Ectodermal cell (in vitro differentiated cells): ENCODE data around the gene GRK3.
"Not testable (repeated sequence)": the region's sequence is repeated elsewhere in the genome, so short reads cannot be mapped to it uniquely, and the experiment has no call there.

Experiments used
- H3K27ac ChIP-seq: 2 replicates; pipeline ENCODE4 v1.7.0; 2013; ENCODE audit warnings: mild to moderate bottlenecking, low read depth, low read length; ENCODE audit not compliant: insufficient read depth, poor library complexity, severe bottlenecking
- H3K27me3 ChIP-seq: 2 replicates; pipeline ENCODE4 v1.7.0; 2013; ENCODE audit warnings: mild to moderate bottlenecking, low read length; ENCODE audit not compliant: insufficient read depth, control insufficient read depth, poor library complexity, severe bottlenecking
- H3K36me3 ChIP-seq: one replicate; pipeline ENCODE4 v1.7.0; 2013; ENCODE audit warnings: low read length; ENCODE audit not compliant: control insufficient read depth, insufficient read depth
- H3K4me1 ChIP-seq: one replicate; pipeline ENCODE4 v1.7.0; 2013; ENCODE audit warnings: low read length; ENCODE audit not compliant: control insufficient read depth, insufficient read depth
- H3K4me3 ChIP-seq: 2 replicates; pipeline ENCODE4 v1.7.0; 2013; ENCODE audit warnings: low read depth, low read length, control low read depth; ENCODE audit not compliant: insufficient read depth
- H3K9me3 ChIP-seq: 2 replicates; pipeline ENCODE4 v1.7.0; 2013; ENCODE audit warnings: mild to moderate bottlenecking, low read length, moderate library complexity; ENCODE audit not compliant: control insufficient read depth
- WGBS, 2 experiments: methylation state at CpG; one replicate each; pipeline ENCODE4 v1.1.7; 2013; ENCODE audit warnings: missing lambda C conversion rate in 2 of 2; 5-methylcytosine and 5-hydroxymethylcytosine counted together

Gene GRK3

GRCh38 chr22:25562966-25563760 is 1.3 kb upstream of the GRK3 start:
- H3K4me3 ChIP-seq, H3K36me3 ChIP-seq, H3K27ac ChIP-seq, H3K9me3 ChIP-seq: not testable (repeated sequence)
- 45 to 47% methylated on average over 9 to 10 of the region's 10 CpGs for WGBS, 2 experiments
- peaks cover 23% of the 10 kb centered on the region for H3K4me1 ChIP-seq
- H3K27me3 ChIP-seq: peaks cover 22% of the 10 kb centered on the region

DNA sequence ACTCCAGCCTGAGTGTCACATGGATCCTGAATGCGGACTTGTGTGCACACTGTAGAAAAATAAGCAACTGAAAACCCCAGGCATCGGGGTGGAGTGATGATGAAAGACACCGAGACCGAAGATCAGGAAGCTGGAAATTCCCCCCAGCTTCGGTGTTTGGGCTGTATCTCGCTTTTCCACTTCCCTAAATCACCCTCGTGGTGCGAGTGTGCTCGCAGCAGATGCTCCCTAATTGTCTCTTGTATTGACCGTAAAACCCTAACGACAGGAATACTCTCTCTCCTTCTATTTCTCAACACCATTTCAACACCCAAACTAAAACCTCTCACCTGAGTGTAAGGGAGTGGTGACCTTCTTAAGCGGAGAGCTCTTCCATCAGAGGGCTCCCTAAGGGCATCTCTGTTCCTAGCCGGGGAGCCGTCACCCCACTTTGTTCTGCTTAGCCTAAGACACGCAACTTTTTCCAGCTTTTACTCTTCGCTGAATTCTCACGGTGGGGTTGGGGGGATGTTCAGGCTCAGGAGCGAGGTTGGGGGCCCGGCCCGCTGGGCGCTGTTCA is 635 bp upstream of the GRK3 start:
- Histone ChIP-seq H3K27me3 (peaks cover 22% of the 10 kb centered on the region), H3K36me3 (no peaks in the 10 kb centered on the region), H3K9me3 (no peaks in the 10 kb centered on the region), H3K27ac (no peak overlapping the region), H3K4me3 (peak overlapping the region; percentile 90), H3K4me1 (peaks cover 23% of the 10 kb centered on the region)
- 7 to 8% methylated on average over 21 of the region's 21 CpGs for WGBS, 2 experiments

DNA sequence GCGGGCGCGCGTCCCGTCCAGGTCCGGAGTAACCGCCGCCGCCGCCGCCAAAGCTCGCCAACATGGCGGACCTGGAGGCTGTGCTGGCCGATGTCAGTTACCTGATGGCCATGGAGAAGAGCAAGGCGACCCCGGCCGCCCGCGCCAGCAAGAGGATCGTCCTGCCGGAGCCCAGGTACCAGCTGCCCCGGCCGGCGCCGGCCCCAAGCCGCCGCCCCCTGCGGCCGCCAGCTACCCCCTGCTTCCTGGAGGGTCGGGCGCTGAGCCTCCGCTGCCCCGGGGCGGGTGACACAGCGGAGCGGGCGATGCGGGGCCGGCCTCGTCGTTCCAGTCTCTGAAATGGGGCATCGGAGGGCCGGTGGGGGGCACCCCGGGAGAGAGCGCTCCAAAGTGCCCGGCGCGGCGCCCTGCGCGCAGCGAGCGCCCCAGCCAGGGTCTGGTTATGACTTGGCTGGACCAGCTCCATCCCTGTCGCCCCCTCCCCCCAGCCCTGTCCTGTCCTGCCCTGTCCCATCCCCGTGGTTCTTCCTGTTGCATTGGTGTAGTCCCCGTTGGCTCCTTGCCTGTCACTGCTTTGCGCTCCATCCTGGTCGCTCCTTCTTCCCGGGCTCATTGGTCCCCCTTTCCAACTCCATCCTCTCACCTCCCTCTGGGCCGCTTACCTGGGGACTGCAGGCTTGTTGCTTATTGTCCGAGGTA is 653 bp downstream of the GRK3 start:
- Histone ChIP-seq H3K4me1 (peaks cover 23% of the 10 kb centered on the region), H3K27me3 (peaks cover 22% of the 10 kb centered on the region), H3K27ac (no peak overlapping the region)

DNA sequence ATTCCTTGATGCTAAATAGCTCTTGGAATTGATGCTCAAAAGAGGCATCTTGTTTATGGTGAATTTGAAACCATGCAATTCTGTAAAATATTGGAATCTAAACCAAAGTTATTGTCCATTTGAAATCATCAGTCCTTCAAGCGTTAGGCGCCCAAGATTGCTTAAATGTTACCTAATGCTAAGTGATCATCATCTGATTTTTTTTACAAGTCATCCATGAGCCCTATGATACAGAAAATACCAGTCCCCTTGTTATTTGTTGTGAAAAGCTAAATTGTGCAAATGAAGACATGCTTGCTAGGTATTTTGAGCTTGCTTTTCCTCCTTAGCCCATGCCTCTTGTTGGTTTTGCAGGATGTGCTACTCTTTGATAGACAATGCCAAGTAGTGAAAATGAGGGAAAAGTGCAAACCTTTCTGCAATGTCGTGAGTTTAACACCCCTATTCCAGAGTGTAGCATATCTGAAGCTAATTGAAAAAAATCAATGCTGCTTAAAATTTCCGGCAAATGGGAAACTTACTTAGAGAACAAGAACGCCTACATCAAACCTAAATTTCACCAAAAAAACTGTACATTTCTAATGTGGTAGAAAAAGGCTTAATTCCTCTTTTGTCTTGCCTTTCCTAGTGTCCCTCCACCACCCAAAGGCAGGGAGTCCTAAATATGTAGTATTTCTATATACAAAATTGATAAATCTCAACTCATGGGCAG is 1.9 kb downstream of the GRK3 start:
- Histone ChIP-seq H3K36me3 (no peaks in the 10 kb centered on the region), H3K4me3 (no peak overlapping the region), H3K27me3 (peaks cover 22% of the 10 kb centered on the region), H3K9me3 (no peaks in the 10 kb centered on the region), H3K27ac (no peak overlapping the region), H3K4me1 (peaks cover 23% of the 10 kb centered on the region)
- 74 to 78% methylated on average over 5 of the region's 5 CpGs for whole genome bisulfite sequencing, 2 experiments

More for the DNA sequence above, 653 bp downstream of the GRK3 start:
- WGBS, 2 experiments: 0% methylated on average over 61 of the region's 61 CpGs
- no peaks in the 10 kb centered on the region for H3K36me3 ChIP-seq
- peak overlapping the region; percentile 90 for H3K4me3 ChIP-seq
- no peaks in the 10 kb centered on the region for H3K9me3 ChIP-seq

- no peak overlapping the region for H3K27ac ChIP-seq
- 52 to 54% methylated on average over 2 of the region's 2 CpGs for WGBS, 2 experiments
- H3K36me3 ChIP-seq: no peaks in the 10 kb centered on the region
- peaks cover 23% of the 10 kb centered on the region for H3K4me1 ChIP-seq
- no peak overlapping the region for H3K4me3 ChIP-seq
- no peaks in the 10 kb centered on the region for H3K9me3 ChIP-seq
- H3K27me3 ChIP-seq: peaks cover 22% of the 10 kb centered on the region
Measured at GRCh38 chr22:25566898-25567235, 2.4 kb downstream of the GRK3 start.

GRCh38 chr22:25567251-25567675 is 2.8 kb downstream of the GRK3 start:
- H3K36me3 ChIP-seq: no peaks in the 10 kb centered on the region
- no peak overlapping the region for H3K4me3 ChIP-seq
- H3K27ac ChIP-seq: no peak overlapping the region
- peaks cover 23% of the 10 kb centered on the region for H3K4me1 ChIP-seq
- peaks cover 22% of the 10 kb centered on the region for H3K27me3 ChIP-seq
- no peaks in the 10 kb centered on the region for H3K9me3 ChIP-seq
- 86 to 89% methylated on average over 1 of the region's 1 CpG for WGBS, 2 experiments

DNA sequence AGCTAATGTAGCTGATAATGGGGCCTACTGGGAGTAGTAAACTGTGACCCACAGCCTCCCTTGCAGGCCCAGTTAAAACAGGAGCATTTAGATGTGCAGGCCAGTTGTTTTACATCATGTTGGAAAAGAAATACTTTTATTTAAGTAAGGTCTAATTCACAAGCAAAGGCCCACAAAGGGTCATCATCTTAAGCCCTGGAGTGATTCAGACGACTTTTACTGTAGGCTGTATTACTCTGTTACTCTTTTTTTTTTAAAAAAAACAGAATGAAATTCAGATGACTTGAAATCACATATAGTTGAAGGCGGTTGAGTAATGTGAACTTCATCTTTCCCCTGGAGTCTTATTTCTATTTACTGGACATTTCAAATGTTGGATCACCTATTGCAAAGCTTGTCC is 3.6 kb downstream of the GRK3 start:
- 80 to 88% methylated on average over 1 to 2 of the region's 2 CpGs for WGBS, 2 experiments
- Histone ChIP-seq H3K27me3 (peaks cover 22% of the 10 kb centered on the region), H3K4me1 (peaks cover 23% of the 10 kb centered on the region)
- H3K36me3 ChIP-seq, H3K9me3 ChIP-seq, H3K4me3 ChIP-seq, H3K27ac ChIP-seq: not testable (repeated sequence)

DNA sequence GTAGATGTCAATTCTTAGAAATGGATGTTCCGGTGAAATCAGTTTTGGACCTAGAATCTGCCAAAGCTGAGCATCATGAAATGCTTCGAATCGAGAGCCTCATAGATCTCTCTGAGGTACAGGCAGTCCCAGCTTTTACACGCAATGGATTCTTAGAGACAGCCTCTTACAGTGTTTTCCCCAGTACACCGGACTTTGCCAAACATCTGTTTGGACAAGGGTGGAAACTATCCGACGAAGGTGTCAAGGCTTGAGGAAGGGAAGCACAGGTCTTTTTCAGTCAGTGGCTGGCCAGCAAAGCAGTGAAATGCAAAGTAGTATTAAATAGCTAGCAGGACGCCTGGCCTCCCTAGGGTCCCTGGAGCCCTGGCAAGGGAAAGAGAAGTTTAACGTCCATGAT is 4.9 kb downstream of the GRK3 start:
- WGBS, 2 experiments: 81 to 82% methylated on average over 9 of the region's 9 CpGs
- Histone ChIP-seq H3K36me3 (no peaks in the 10 kb centered on the region), H3K4me3 (no peak overlapping the region)

GRCh38 chr22:25569983-25570382 is 5.5 kb downstream of the GRK3 start:
- peaks cover 15% of the 10 kb centered on the region for H3K4me1 ChIP-seq
- no peak overlapping the region for H3K4me3 ChIP-seq
- H3K36me3 ChIP-seq: no peaks in the 10 kb centered on the region
- peaks cover 7% of the 10 kb centered on the region for H3K27me3 ChIP-seq
- no peaks in the 10 kb centered on the region for H3K9me3 ChIP-seq
- WGBS, 2 experiments: 94 to 95% methylated on average over 10 of the region's 10 CpGs
- H3K27ac ChIP-seq: no peak overlapping the region

More for the DNA sequence above, 4.9 kb downstream of the GRK3 start:
- peaks cover 9% of the 10 kb centered on the region for H3K27me3 ChIP-seq
- H3K27ac ChIP-seq: no peak overlapping the region
- H3K9me3 ChIP-seq: no peaks in the 10 kb centered on the region
- H3K4me1 ChIP-seq: peaks cover 15% of the 10 kb centered on the region

DNA sequence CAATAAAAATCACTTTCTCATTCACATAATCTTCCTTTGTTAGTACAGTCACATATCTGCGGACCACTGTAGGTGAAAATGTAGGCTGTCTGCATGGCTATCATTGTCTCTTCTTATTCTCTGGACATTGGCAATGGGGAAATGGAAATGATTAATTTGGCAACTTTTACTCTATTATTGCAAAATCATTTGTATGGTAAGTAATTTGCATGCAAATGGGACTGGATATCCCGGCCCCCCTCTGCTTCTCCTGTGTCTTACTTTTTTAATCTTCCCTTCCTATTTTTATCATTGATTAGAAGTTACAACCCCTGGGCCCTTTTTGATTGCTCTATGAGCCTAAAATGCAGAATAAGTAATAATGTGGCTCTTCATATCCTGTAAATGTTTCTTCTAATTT is 6.0 kb downstream of the GRK3 start:
- no peaks in the 10 kb centered on the region for H3K36me3 ChIP-seq
- no peaks in the 10 kb centered on the region for H3K9me3 ChIP-seq
- peaks cover 2% of the 10 kb centered on the region for H3K27me3 ChIP-seq
- no peak overlapping the region for H3K27ac ChIP-seq
- peaks cover 14% of the 10 kb centered on the region for H3K4me1 ChIP-seq
- 86 to 100% methylated on average over 1 to 2 of the region's 2 CpGs for WGBS, 2 experiments
- H3K4me3 ChIP-seq: no peak overlapping the region
